CD8-positive, alpha-beta memory T cell (primary cell): ENCODE measurements around the gene IFNL3. TPM values are rescaled to one million over a fixed set of nuclear protein-coding genes. Genes with fewer than 3 reads are reported as not detected.

Experiments used
- CTCF ChIA-PET: fragments of 350-600 bp; sonication (Branson Sonifier 250); formaldehyde crosslinking; loops from one replicate; lab custom pipeline; 2021; ENCODE audit warnings: antibody characterized with exemption; lab: Charles Lee
- POLR2A ChIA-PET: fragments of 350-600 bp; sonication (Branson Sonifier 250); formaldehyde crosslinking; loops from one replicate; lab custom pipeline; 2021; ENCODE audit warnings: antibody characterized with exemption; lab: Charles Lee
- DNase-seq, 5 donors: peaks; one replicate each; pipeline versions ENCODE4 v3.0.0 to v3.0.0-alpha.2; 2020 to 2022; ENCODE audit warnings: mixed read lengths in 1 of 5
- H3K27ac ChIP-seq: one replicate; pipeline ENCODE4 v1.7.0; 2013; ENCODE audit warnings: low read depth, mild to moderate bottlenecking, low read length, moderate library complexity
- H3K27me3 ChIP-seq: 2 replicates; pipeline ENCODE4 v1.7.0; 2013; ENCODE audit warnings: low read length, mild to moderate bottlenecking; ENCODE audit not compliant: insufficient read depth, poor library complexity, severe bottlenecking
- H3K36me3 ChIP-seq: 2 replicates; pipeline ENCODE4 v1.7.0; 2013; ENCODE audit warnings: mild to moderate bottlenecking, low read length, moderate library complexity; ENCODE audit not compliant: insufficient read depth
- H3K4me1 ChIP-seq: 2 replicates; pipeline ENCODE4 v1.7.0; 2013; ENCODE audit warnings: mild to moderate bottlenecking, low read length, moderate library complexity; ENCODE audit not compliant: insufficient read depth
- H3K4me3 ChIP-seq: 2 replicates; pipeline ENCODE4 v1.7.0; 2013; ENCODE audit warnings: mild to moderate bottlenecking, low read length
- H3K9me3 ChIP-seq: 2 replicates; pipeline ENCODE4 v1.7.0; 2013; ENCODE audit warnings: mild to moderate bottlenecking, low read length
- H3K27ac Mint-ChIP-seq, 8 donors: one replicate each; pipeline ENCODE4 v1.8.0; 2020 to 2021; ENCODE audit warnings: mixed read lengths in 8 of 8, mild to moderate bottlenecking in 6 of 8, inconsistent platforms in 3 of 8, moderate library complexity in 3 of 8
- H3K27me3 Mint-ChIP-seq, 2 donors: one replicate each; pipeline ENCODE4 v1.8.0; 2020 to 2021; ENCODE audit warnings: mixed read lengths in 2 of 2, mild to moderate bottlenecking in 1 of 2, moderate library complexity in 1 of 2
- H3K36me3 Mint-ChIP-seq, 3 donors: one replicate each; pipeline ENCODE4 v1.8.0; 2020 to 2021; ENCODE audit warnings: mixed read lengths in 3 of 3, inconsistent platforms in 1 of 3, mild to moderate bottlenecking in 1 of 3
- H3K4me1 Mint-ChIP-seq, 3 donors: one replicate each; pipeline ENCODE4 v1.8.0; 2020 to 2021; ENCODE audit warnings: mixed read lengths in 3 of 3, inconsistent platforms in 1 of 3, mild to moderate bottlenecking in 1 of 3
- H3K4me3 Mint-ChIP-seq, 7 donors: one replicate each; pipeline ENCODE4 v1.8.0; 2020 to 2021; ENCODE audit warnings: mixed read lengths in 7 of 7, mild to moderate bottlenecking in 6 of 7, moderate library complexity in 4 of 7, inconsistent platforms in 2 of 7
- H3K9me3 Mint-ChIP-seq, 5 donors: one replicate each; pipeline ENCODE4 v1.8.0; 2020 to 2022; ENCODE audit warnings: mixed read lengths in 5 of 5, mild to moderate bottlenecking in 3 of 5, moderate library complexity in 2 of 5, inconsistent platforms in 1 of 5
- polyA plus RNA-seq: library from polyadenylated mRNA; unstranded; fragments of 300-500 nt; fragmentation: Illumina TruSeq; gene quantifications from one replicate; pipeline ENCODE4 v1.2.3, GENCODE V29; 2021
- total RNA-seq, 2 experiments: library from RNA; stranded (reverse); gene quantifications; one replicate each; pipeline ENCODE4 v1.2.3, GENCODE V29; 2021

The IFNL3 gene
- total and polyA plus RNA-seq, 3 experiments from 2014 or later: not detected

DNA sequence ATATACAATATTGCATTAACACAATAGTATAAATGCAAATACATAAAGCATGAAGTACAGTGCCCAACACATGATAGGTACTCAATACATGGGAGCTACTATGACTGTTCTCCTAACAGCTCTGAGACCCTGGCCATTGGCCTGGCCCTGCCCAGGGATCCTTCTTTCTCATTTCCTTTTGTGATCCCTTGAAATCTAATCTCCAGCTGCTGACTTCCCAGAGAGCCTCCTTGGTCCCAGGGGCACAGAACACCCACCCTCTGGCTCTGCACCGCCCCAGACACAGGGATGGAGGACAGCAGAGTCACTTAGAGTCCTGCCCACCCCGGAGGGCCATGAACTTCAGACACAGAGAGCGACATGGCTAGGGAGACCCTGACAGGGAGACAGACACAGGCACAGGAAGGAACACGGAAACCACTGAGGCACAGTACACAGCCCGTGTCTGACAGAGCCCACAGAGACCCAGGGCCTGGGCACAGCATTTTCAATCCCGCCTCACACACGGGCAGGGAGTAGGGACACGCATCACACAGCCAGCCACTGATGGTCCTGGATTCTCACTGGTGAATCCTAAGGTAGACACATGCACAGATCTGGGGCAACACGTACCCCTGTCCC, 36.5 kb downstream of the IFNL3 start:
- ChIA-PET CTCF (no interaction called here), POLR2A (no interaction called here)
- peak overlapping the region in 2 of 8 donors; percentile 29 to 63 for H3K27ac Mint-ChIP-seq
- no peaks in the 10 kb centered on the region for H3K4me1 Mint-ChIP-seq
- H3K27me3 Mint-ChIP-seq: peaks cover 18 to 20% of the 10 kb centered on the region in 2 donors
- H3K9me3 ChIP-seq: no peaks in the 10 kb centered on the region
- no peaks in the 10 kb centered on the region for H3K9me3 Mint-ChIP-seq
- peaks cover 4% of the 10 kb centered on the region for H3K27me3 ChIP-seq
- DNase-seq: no peak
- H3K4me3 ChIP-seq: no peak overlapping the region
- no peaks in the 10 kb centered on the region for H3K36me3 ChIP-seq
- no peaks in the 10 kb centered on the region for H3K4me1 ChIP-seq
- H3K4me3 Mint-ChIP-seq: no peak overlapping the region
- H3K36me3 Mint-ChIP-seq: no peaks in the 10 kb centered on the region
- H3K27ac ChIP-seq: no peak overlapping the region

DNA sequence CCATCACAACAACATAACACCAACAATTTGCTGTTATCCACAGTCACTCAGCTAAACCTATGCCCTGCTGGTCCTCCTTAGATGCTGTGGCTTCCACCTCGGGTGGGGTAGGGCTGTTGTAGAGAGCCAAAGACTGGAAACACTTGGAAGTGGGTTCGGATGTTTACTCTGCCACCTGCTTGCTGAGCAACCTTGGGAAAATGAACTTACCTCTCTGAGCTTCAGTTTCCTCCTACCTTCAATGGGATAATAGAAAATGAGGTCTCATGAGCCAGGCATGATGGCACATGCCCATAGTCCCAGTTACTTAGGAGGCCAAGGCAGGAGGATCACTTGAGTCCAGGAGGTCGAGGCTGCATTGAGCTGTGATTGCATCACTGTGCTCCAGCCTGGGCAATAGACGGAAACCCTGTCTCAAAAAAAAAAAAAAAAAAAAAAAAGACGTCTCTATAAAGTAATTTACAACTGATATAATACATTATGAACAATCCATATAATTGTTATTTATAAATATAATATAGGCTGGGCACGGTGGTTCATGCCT, 37.4 kb downstream of the IFNL3 start:
- ChIA-PET CTCF (no interaction called here), POLR2A (no interaction called here)
- Mint-ChIP-seq H3K4me3 (no peak overlapping the region), H3K27me3 (peaks cover 27% of the 10 kb centered on the region in 2 donors), H3K27ac (no peak overlapping the region), H3K9me3 (peaks cover 0 to 2% (median 0%) of the 10 kb centered on the region in 5 donors), H3K36me3 (no peaks in the 10 kb centered on the region), H3K4me1 (no peaks in the 10 kb centered on the region)
- H3K9me3 ChIP-seq: no peaks in the 10 kb centered on the region
- no peaks in the 10 kb centered on the region for H3K36me3 ChIP-seq
- H3K4me3 ChIP-seq: no peak overlapping the region
- H3K4me1 ChIP-seq: no peaks in the 10 kb centered on the region
- peaks cover 13% of the 10 kb centered on the region for H3K27me3 ChIP-seq
- H3K27ac ChIP-seq: no peak overlapping the region
- DNase-seq: no peak

- ChIA-PET POLR2A (no interaction called here), CTCF (no interaction called here)
- H3K36me3 ChIP-seq: no peaks in the 10 kb centered on the region
- no peak overlapping the region for H3K4me3 ChIP-seq
- DNase-seq: no peak
- H3K9me3 ChIP-seq: no peaks in the 10 kb centered on the region
- no peaks in the 10 kb centered on the region for H3K4me1 ChIP-seq
- Mint-ChIP-seq H3K4me3 (no peak overlapping the region), H3K27ac (no peak overlapping the region), H3K4me1 (no peaks in the 10 kb centered on the region), H3K9me3 (peaks cover 0 to 2% (median 0%) of the 10 kb centered on the region in 5 donors), H3K36me3 (no peaks in the 10 kb centered on the region), H3K27me3 (peaks cover 31 to 36% of the 10 kb centered on the region in 2 donors)
- H3K27ac ChIP-seq: no peak overlapping the region
- peaks cover 19% of the 10 kb centered on the region for H3K27me3 ChIP-seq
Observed at GRCh38 chr19:39206122-39206521, 38.7 kb downstream of the IFNL3 start.

DNA sequence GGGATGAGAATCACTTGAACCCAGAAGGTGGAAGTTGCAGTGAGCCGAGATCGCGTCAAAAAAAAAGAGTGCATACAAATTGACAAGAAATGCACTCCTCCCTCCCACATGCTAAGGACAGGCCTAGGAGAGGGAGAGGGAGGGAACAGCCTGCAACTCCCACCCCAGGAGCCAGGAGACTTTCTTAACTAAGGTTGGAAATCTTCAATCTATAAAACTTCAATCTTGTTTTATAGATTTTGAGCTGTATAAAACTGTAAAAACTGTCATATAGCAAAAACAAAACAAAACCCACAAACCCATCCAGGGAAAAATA, 39.4 kb downstream of the IFNL3 start:
- CTCF ChIA-PET: no interaction called here
- Mint-ChIP-seq H3K9me3 (peaks cover 0 to 2% (median 0%) of the 10 kb centered on the region in 5 donors), H3K27ac (peak overlapping the region in 1 of 8 donors; percentile 52), H3K36me3 (peaks cover 0 to 4% (median 0%) of the 10 kb centered on the region in 3 donors), H3K4me3 (no peak overlapping the region), H3K4me1 (no peaks in the 10 kb centered on the region), H3K27me3 (peaks cover 38 to 43% of the 10 kb centered on the region in 2 donors)
- Histone ChIP-seq H3K9me3 (no peaks in the 10 kb centered on the region), H3K27me3 (peaks cover 19% of the 10 kb centered on the region), H3K4me3 (no peak overlapping the region), H3K4me1 (no peaks in the 10 kb centered on the region), H3K27ac (no peak overlapping the region), H3K36me3 (no peaks in the 10 kb centered on the region)
- POLR2A ChIA-PET: no interaction called here
- no peak for DNase-seq

DNA sequence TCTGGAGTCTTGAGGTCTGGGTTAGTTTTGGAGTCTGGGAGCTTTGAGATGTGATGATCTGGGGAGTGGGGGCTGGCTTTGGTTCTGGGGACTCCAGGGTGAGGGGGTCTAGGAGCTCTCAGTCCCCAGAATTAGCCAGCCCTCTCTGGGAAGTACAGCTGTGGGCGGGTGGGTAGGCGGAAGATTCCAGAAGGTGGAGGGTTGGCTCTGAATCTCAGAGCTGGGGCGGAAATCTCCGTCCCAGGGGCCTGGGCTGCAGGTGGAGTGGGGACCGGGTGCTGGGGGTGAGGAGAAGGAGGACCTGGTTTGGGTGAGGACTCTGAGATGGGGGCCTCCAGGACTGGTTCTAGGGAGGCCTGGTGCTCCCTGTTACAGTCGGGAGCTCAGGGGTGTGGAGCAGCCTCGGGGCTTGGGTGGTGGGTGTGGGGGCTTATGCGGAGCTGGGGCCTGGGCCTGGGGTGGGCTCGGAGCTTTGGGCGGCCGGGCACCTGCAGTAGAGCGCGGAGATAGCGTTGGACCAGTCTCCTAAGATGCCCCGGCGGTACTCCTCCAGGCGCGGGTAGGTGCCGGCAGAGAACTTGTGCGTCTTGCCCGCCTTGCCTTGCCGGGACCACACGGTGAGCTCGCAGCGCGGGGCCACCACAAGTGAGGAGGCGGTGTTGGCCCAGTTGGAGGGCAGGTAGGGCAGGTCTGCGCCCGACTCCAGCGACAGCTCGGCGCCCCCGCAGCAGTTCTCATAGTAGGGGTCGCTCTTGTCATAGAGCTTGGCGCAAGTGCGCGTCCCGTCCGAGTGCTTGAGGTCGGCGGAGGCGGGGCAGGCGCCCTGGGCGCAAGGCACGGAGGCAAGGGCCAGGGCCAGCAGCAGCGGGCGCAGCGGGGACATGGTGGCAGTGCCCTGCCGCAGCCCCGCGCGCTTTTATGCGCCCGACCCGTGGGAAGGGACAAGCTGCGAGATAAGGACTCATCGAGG, 41.1 kb downstream of the IFNL3 start, which contains the start of gene SYCN:
Gene SYCN, minus strand, starts transcription at position 892 of the 970 bp plus-strand sequence. Its CDS starts 9 bp downstream, at position 883.
- H3K27ac Mint-ChIP-seq: no peak within 1 kb of the TSS
- no peaks in the 10 kb centered on the region for H3K4me1 ChIP-seq
- H3K9me3 ChIP-seq: no peaks in the 10 kb centered on the region
- H3K4me1 Mint-ChIP-seq: no peaks in the 10 kb centered on the region
- peak within 1 kb of the TSS; percentile 59 for H3K27ac ChIP-seq
- peak within 1 kb of the TSS in 1 of 7 donors; percentile 74 for H3K4me3 Mint-ChIP-seq
- no peak for DNase-seq
- no peaks in the 10 kb centered on the region for H3K36me3 ChIP-seq
- H3K9me3 Mint-ChIP-seq: peaks cover 0 to 2% (median 0%) of the 10 kb centered on the region in 5 donors
- ChIA-PET CTCF (interaction anchor here (1.0 to 1.3 kb wide), 3 partner anchors 10 to 16 kb away, joined by 3 to 4 read pairs (median 3); no protein-coding TSS in a partner anchor), POLR2A (interaction anchor here (0.6 kb wide), 1 partner anchor 10 kb away, joined by 3 read pairs; no protein-coding TSS in a partner anchor)
- H3K27me3 ChIP-seq: peaks cover 19% of the 10 kb centered on the region
- H3K4me3 ChIP-seq: no peak within 1 kb of the TSS
- H3K27me3 Mint-ChIP-seq: peaks cover 53 to 55% of the 10 kb centered on the region in 2 donors
- H3K36me3 Mint-ChIP-seq: peaks cover 0 to 4% (median 0%) of the 10 kb centered on the region in 3 donors

GRCh38 chr19:39202998-39203355, 41.8 kb downstream of the IFNL3 start:
- Histone ChIP-seq H3K36me3 (no peaks in the 10 kb centered on the region), H3K4me3 (no peak overlapping the region), H3K27ac (no peak overlapping the region), H3K4me1 (no peaks in the 10 kb centered on the region), H3K27me3 (peaks cover 22% of the 10 kb centered on the region), H3K9me3 (no peaks in the 10 kb centered on the region)
- POLR2A ChIA-PET: no interaction called here
- peaks cover 58 to 61% of the 10 kb centered on the region in 2 donors for H3K27me3 Mint-ChIP-seq
- H3K4me3 Mint-ChIP-seq: peak overlapping the region in 1 of 7 donors; percentile 74
- H3K36me3 Mint-ChIP-seq: peaks cover 0 to 4% (median 0%) of the 10 kb centered on the region in 3 donors
- no peaks in the 10 kb centered on the region for H3K4me1 Mint-ChIP-seq
- no peak overlapping the region for H3K27ac Mint-ChIP-seq
- no peak for DNase-seq
- peaks cover 0 to 2% (median 0%) of the 10 kb centered on the region in 5 donors for H3K9me3 Mint-ChIP-seq
- CTCF ChIA-PET: interaction anchor here (1.0 to 1.3 kb wide), 3 partner anchors 11 to 16 kb away, joined by 3 to 4 read pairs (median 3); no protein-coding TSS in a partner anchor

- H3K4me3 Mint-ChIP-seq: no peak overlapping the region
- DNase-seq: no peak
- ChIA-PET CTCF (no interaction called here), POLR2A (no interaction called here)
- Histone ChIP-seq H3K27ac (no peak overlapping the region), H3K9me3 (no peaks in the 10 kb centered on the region), H3K36me3 (no peaks in the 10 kb centered on the region), H3K27me3 (peaks cover 31% of the 10 kb centered on the region), H3K4me1 (peaks cover 10% of the 10 kb centered on the region), H3K4me3 (no peak overlapping the region)
- H3K27me3 Mint-ChIP-seq: peaks cover 56 to 77% of the 10 kb centered on the region in 2 donors
- H3K9me3 Mint-ChIP-seq: peaks cover 0 to 2% (median 0%) of the 10 kb centered on the region in 5 donors
- H3K36me3 Mint-ChIP-seq: peaks cover 0 to 4% (median 1%) of the 10 kb centered on the region in 3 donors
- no peak overlapping the region for H3K27ac Mint-ChIP-seq
- H3K4me1 Mint-ChIP-seq: peaks cover 14 to 18% (median 16%) of the 10 kb centered on the region in 3 donors
Observed at GRCh38 chr19:39200803-39201115, 44.0 kb downstream of the IFNL3 start.
